Lung (tissue), 12 donors: ENCODE measurements around the gene ADGRG1. TPM values are rescaled to one million over a fixed set of nuclear protein-coding genes. Genes with fewer than 3 reads are reported as not detected.

Source experiments
- ATAC-seq: fragments of 200-7000 bp; cut with Tn5 transposase; one replicate; pipeline ENCODE4 v1.9.1; 2020; ENCODE audit warnings: moderate number of reproducible peaks; ENCODE audit not compliant: insufficient read depth, low FRiP score
- DNase-seq, 3 donors: peaks; one replicate each; pipeline ENCODE4 v3.0.0-alpha.2; 2013 to 2017
- H3K27ac ChIP-seq, 2 donors: one replicate each; pipeline ENCODE4 v1.5.1; 2013; ENCODE audit warnings: mild to moderate bottlenecking in 2 of 2, moderate library complexity in 2 of 2, control low read depth in 1 of 2, inconsistent platforms in 1 of 2, low read depth in 1 of 2, low read length in 1 of 2
- H3K27me3 ChIP-seq, 3 donors: one replicate each; pipeline ENCODE4 v1.5.1; 2013; ENCODE audit warnings: low read length in 2 of 3; ENCODE audit not compliant: control insufficient read depth in 3 of 3, insufficient read depth in 3 of 3
- H3K36me3 ChIP-seq, 4 donors: one replicate each; pipeline ENCODE4 v1.5.1; 2013; ENCODE audit warnings: low read length in 4 of 4, mild to moderate bottlenecking in 1 of 4, moderate library complexity in 1 of 4; ENCODE audit not compliant: control insufficient read depth in 4 of 4, insufficient read depth in 4 of 4
- H3K4me1 ChIP-seq, 5 donors: one replicate each; pipeline ENCODE4 v1.5.1; 2013; ENCODE audit warnings: low read length in 5 of 5, mild to moderate bottlenecking in 2 of 5, moderate library complexity in 1 of 5; ENCODE audit not compliant: control insufficient read depth in 5 of 5, insufficient read depth in 5 of 5
- H3K4me3 ChIP-seq: one replicate; pipeline ENCODE4 v1.5.1; 2013; ENCODE audit warnings: mild to moderate bottlenecking, control low read depth, moderate library complexity
- H3K9ac ChIP-seq, 2 donors: one replicate each; pipeline ENCODE4 v1.5.1; 2013; ENCODE audit warnings: low read length in 2 of 2, control low read depth in 1 of 2; ENCODE audit not compliant: insufficient read depth in 1 of 2
- H3K9me3 ChIP-seq, 4 donors: one replicate each; pipeline ENCODE4 v1.5.1; 2013; ENCODE audit warnings: low read length in 3 of 4, mild to moderate bottlenecking in 1 of 4, moderate library complexity in 1 of 4; ENCODE audit not compliant: control insufficient read depth in 4 of 4, insufficient read depth in 3 of 4
- CTCF ChIP-seq: IDR thresholded peaks from 2 replicates; pipeline ENCODE4 v1.5.1; 2012; ENCODE audit warnings: mild to moderate bottlenecking; ENCODE audit errors: control extremely low read depth, extremely low read depth
- WGBS, 2 donors: extraction: QIAGEN DNeasy Blood & Tissue Kit; methylation state at CpG; one replicate each; pipeline ENCODE4 v1.1.7; 2013; 5-methylcytosine and 5-hydroxymethylcytosine counted together
- polyA plus RNA-seq, 2 donors: library from polyadenylated mRNA; stranded (reverse); fragments of 200-250 nt; gene quantifications; one replicate each; pipeline ENCODE4 v1.2.1, GENCODE V29; 2013
- total RNA-seq, 2 donors: library from RNA; depleted of rRNA in 1 of 2; stranded (reverse); fragments of >200 nt in 1 of 2; gene quantifications; one replicate each; pipeline ENCODE4 v1.2.1, GENCODE V29; 2014 to 2021
- donor health status: control.
- donor health status: control.
- donor health status: Bipolar disorder and iron deficiency.
- donor health status: healthy.
- donor health status: DM: yes; HTN: yes; CAD: no.

The ADGRG1 gene
- total and polyA plus RNA-seq, 4 donors: 8.8 to 74.4 (median 28.0) TPM

GRCh38 chr16:57684626-57685358, 56.4 kb downstream of the ADGRG1 start:
- Histone ChIP-seq H3K27ac (no peak overlapping the region), H3K27me3 (no peaks in the 10 kb centered on the region), H3K9ac (no peak overlapping the region), H3K4me3 (no peak overlapping the region), H3K9me3 (no peaks in the 10 kb centered on the region), H3K36me3 (no peaks in the 10 kb centered on the region), H3K4me1 (peaks cover 0 to 4% (median 0%) of the 10 kb centered on the region in 5 donors)
- DNase-seq (no peak), ATAC-seq (no peak)
- 94% methylated on average over 8 of the region's 8 CpGs for WGBS, 2 donors
- TF ChIP-seq CTCF: no peak

GRCh38 chr16:57685633-57686032, 57.2 kb downstream of the ADGRG1 start:
- ATAC-seq (no peak), DNase-seq (no peak)
- Histone ChIP-seq H3K27ac (no peak overlapping the region), H3K9ac (no peak overlapping the region), H3K36me3 (no peaks in the 10 kb centered on the region), H3K27me3 (no peaks in the 10 kb centered on the region), H3K9me3 (no peaks in the 10 kb centered on the region), H3K4me1 (peaks cover 0 to 6% (median 0%) of the 10 kb centered on the region in 5 donors), H3K4me3 (no peak overlapping the region)
- no peak for TF ChIP-seq CTCF
- WGBS, 2 donors: 84 to 89% methylated on average over 11 of the region's 11 CpGs

GRCh38 chr16:57686577-57686976, 58.1 kb downstream of the ADGRG1 start:
- H3K27ac ChIP-seq: no peak overlapping the region
- H3K4me3 ChIP-seq: no peak overlapping the region
- DNase-seq (no peak), ATAC-seq (no peak)
- 66 to 93% methylated on average over 4 of the region's 4 CpGs for WGBS, 2 donors
- H3K36me3 ChIP-seq: no peaks in the 10 kb centered on the region
- H3K9ac ChIP-seq: no peak overlapping the region
- no peak for TF ChIP-seq CTCF
- H3K9me3 ChIP-seq: no peaks in the 10 kb centered on the region
- H3K4me1 ChIP-seq: peaks cover 0 to 6% (median 0%) of the 10 kb centered on the region in 5 donors
- H3K27me3 ChIP-seq: peaks cover 0 to 2% (median 0%) of the 10 kb centered on the region in 3 donors
